DOHH2 (cell line): ENCODE data around the gene RFPL2.
"Not testable (repeated sequence)": the region's sequence is repeated elsewhere in the genome, so short reads cannot be mapped to it uniquely, and the experiment has no call there.

Experiments used
- H3F3A ChIP-seq: fragments of 200-600 bp; sonication (generic), shearing (Covaris generic); 2 replicates; pipeline ENCODE4 v1.6.0; 2016; ENCODE audit warnings: antibody characterized with exemption, mild to moderate bottlenecking; ENCODE audit not compliant: control insufficient read depth, insufficient read depth
- H3K27ac ChIP-seq: fragments of 200-600 bp; sonication (generic); 2 replicates; pipeline ENCODE4 v1.5.1; 2014; ENCODE audit warnings: low read depth, mild to moderate bottlenecking, low read length, moderate library complexity
- H3K27me3 ChIP-seq: fragments of 200-600 bp; sonication (generic); 2 replicates; pipeline ENCODE4 v1.6.1; 2014; ENCODE audit warnings: mild to moderate bottlenecking, low read length, mixed read lengths; ENCODE audit not compliant: control insufficient read depth
- H3K36me3 ChIP-seq: fragments of 200-600 bp; sonication (generic); 2 replicates; pipeline ENCODE4 v1.6.1; 2014; ENCODE audit warnings: mild to moderate bottlenecking, low read length, moderate library complexity, mixed read lengths; ENCODE audit not compliant: control insufficient read depth
- H3K4me1 ChIP-seq: fragments of 200-600 bp; sonication (generic); 2 replicates; pipeline ENCODE4 v1.6.1; 2014; ENCODE audit warnings: mild to moderate bottlenecking, low read length, mixed read lengths; ENCODE audit not compliant: control insufficient read depth
- H3K4me2 ChIP-seq: fragments of 200-600 bp; sonication (generic); 2 replicates; pipeline ENCODE4 v1.6.0; 2014; ENCODE audit warnings: mild to moderate bottlenecking, low read length, moderate library complexity
- H3K4me3 ChIP-seq: fragments of 200-600 bp; sonication (generic); 2 replicates; pipeline ENCODE4 v1.5.1; 2014; ENCODE audit warnings: mild to moderate bottlenecking, low read length, mixed read lengths
- H3K79me2 ChIP-seq: fragments of 200-600 bp; sonication (generic); 2 replicates; pipeline ENCODE4 v1.6.1; 2014; ENCODE audit warnings: mild to moderate bottlenecking, low read length, mixed read lengths; ENCODE audit not compliant: control insufficient read depth
- H3K9me2 ChIP-seq: fragments of 200-600 bp; sonication (generic); replicated peaks from 2 replicates; pipeline ENCODE4 v1.6.1; 2014; ENCODE audit warnings: mild to moderate bottlenecking, low read length, mixed read lengths; ENCODE audit not compliant: control insufficient read depth
- H3K9me3 ChIP-seq: fragments of 200-600 bp; sonication (generic); 2 replicates; pipeline ENCODE4 v1.6.1; 2014; ENCODE audit warnings: antibody characterized with exemption, low read length, mixed read lengths; ENCODE audit not compliant: control insufficient read depth, insufficient read depth
- H4K20me1 ChIP-seq: fragments of 200-600 bp; sonication (generic); 2 replicates; pipeline ENCODE4 v1.6.0; 2014; ENCODE audit warnings: low read depth, mild to moderate bottlenecking, antibody characterized with exemption, low read length, moderate library complexity; ENCODE audit not compliant: control insufficient read depth, insufficient read depth
- CTCF ChIP-seq: fragments of 200-600 bp; sonication (generic); IDR thresholded peaks from one replicate; pipeline ENCODE4 v1.5.1; 2014; ENCODE audit warnings: antibody characterized with exemption, mild to moderate bottlenecking, low read depth, low read length; ENCODE audit not compliant: poor library complexity, severe bottlenecking
- EZH2phosphoT487 ChIP-seq: fragments of 200-600 bp; sonication (generic); IDR thresholded peaks from 2 replicates; pipeline ENCODE4 v1.6.1; 2017; ENCODE audit warnings: borderline replicate concordance, mild to moderate bottlenecking, antibody characterized with exemption, low read length, moderate library complexity, mixed read lengths

The RFPL2 gene

GRCh38 chr22:32175115-32175514 is 29.8 kb downstream of the RFPL2 start:
- no peaks in the 10 kb centered on the region for H3K9me2 ChIP-seq
- no peaks in the 10 kb centered on the region for H3K27me3 ChIP-seq
- H4K20me1 ChIP-seq = no peaks in the 10 kb centered on the region
- H3K36me3 ChIP-seq = no peaks in the 10 kb centered on the region
- no peak overlapping the region for H3K4me3 ChIP-seq
- TF ChIP-seq CTCF (no peak), EZH2phosphoT487 (no peak)
- H3K4me1 ChIP-seq = no peaks in the 10 kb centered on the region
- no peak overlapping the region for H3K27ac ChIP-seq
- no peaks in the 10 kb centered on the region for H3K79me2 ChIP-seq
- no peak overlapping the region for H3K4me2 ChIP-seq
- no peaks in the 10 kb centered on the region for H3K9me3 ChIP-seq
- H3F3A ChIP-seq = no peaks in the 10 kb centered on the region

- Histone ChIP-seq H3K27me3 (peaks cover 10% of the 10 kb centered on the region), H3K9me3 (no peaks in the 10 kb centered on the region), H3K9me2 (no peaks in the 10 kb centered on the region), H3K4me1 (no peaks in the 10 kb centered on the region), H3K79me2 (no peaks in the 10 kb centered on the region), H3K4me2 (no peak overlapping the region), H3K36me3 (no peaks in the 10 kb centered on the region), H4K20me1 (no peaks in the 10 kb centered on the region), H3F3A (no peaks in the 10 kb centered on the region), H3K27ac (no peak overlapping the region), H3K4me3 (no peak overlapping the region)
- TF ChIP-seq EZH2phosphoT487 (no peak), CTCF (no peak)
Observed at GRCh38 chr22:32165681-32166080, 39.2 kb downstream of the RFPL2 start.

GRCh38 chr22:32164075-32164860 is 40.6 kb downstream of the RFPL2 start:
- Histone ChIP-seq H3K27me3 (peaks cover 12% of the 10 kb centered on the region), H3F3A (no peaks in the 10 kb centered on the region), H3K36me3 (no peaks in the 10 kb centered on the region), H3K9me2 (no peaks in the 10 kb centered on the region), H4K20me1 (no peaks in the 10 kb centered on the region), H3K4me1 (no peaks in the 10 kb centered on the region), H3K4me2 (no peak overlapping the region), H3K4me3 (no peak overlapping the region), H3K27ac (no peak overlapping the region), H3K79me2 (no peaks in the 10 kb centered on the region), H3K9me3 (no peaks in the 10 kb centered on the region)
- no peak for TF ChIP-seq EZH2phosphoT487
- no peak for TF ChIP-seq CTCF

- not testable (repeated sequence) for H3K9me3 ChIP-seq, H3K27ac ChIP-seq, H3K9me2 ChIP-seq, H3F3A ChIP-seq, H3K4me2 ChIP-seq, H3K4me1 ChIP-seq, H4K20me1 ChIP-seq, H3K4me3 ChIP-seq, H3K36me3 ChIP-seq, H3K79me2 ChIP-seq
- peaks cover 14% of the 10 kb centered on the region for H3K27me3 ChIP-seq
Observed at GRCh38 chr22:32160411-32160810, 44.5 kb downstream of the RFPL2 start.
